Measurements from ENCODE around the gene ITCH. TPM values are rescaled to one million over a fixed set of nuclear protein-coding genes. Genes with fewer than 3 reads are reported as not detected.

ITCH gene
- total and polyA plus RNA-seq, 2 donors (not counting 3 experiments of a cell fraction or from before 2014, with no cell fraction given): 6.4 to 57.4 TPM

- no peaks in the 10 kb centered on the region for H3K27me3 ChIP-seq (ENCODE audit: control insufficient read depth in 2 of 2, insufficient read depth in 2 of 2, low read length in 2 of 2)
- POLR2A ChIA-PET: no interaction called here
- H3K27ac ChIP-seq (ENCODE audit: insufficient read depth, low read depth, low read length): no peak overlapping the region
- H3K79me2 ChIP-seq (ENCODE audit: control insufficient read depth, insufficient read depth, low read length): peaks cover 12% of the 10 kb centered on the region
- H3K4me1 ChIP-seq (ENCODE audit: control insufficient read depth, extremely low read depth, insufficient read depth, low read length): no peaks in the 10 kb centered on the region
- dilution Hi-C loops (cut with MboI; ENCODE audit: extremely low pct_ligation_motif_present, low sequenced_read_pairs): no loop called here
- H3K4me3 ChIP-seq (replicated peaks in 1 of 3; ENCODE audit: insufficient read depth in 1 of 3, low read depth in 1 of 3, low read length in 3 of 3): no peak overlapping the region
- intact Hi-C loops (cut with micrococcal nuclease): no loop called here
- TF ChIP-seq EZH2 (IDR thresholded peaks at IDR 0.05; ENCODE audit: borderline replicate concordance, low read depth, low read length, severe bottlenecking) (no peak), POLR2A (IDR thresholded peaks at IDR 0.05; ENCODE audit: low read depth, low read length) (no peak), FOS (IDR thresholded peaks at IDR 0.05; ENCODE audit: borderline replicate concordance, insufficient read depth, low read length) (no peak), JUN (IDR thresholded peaks at IDR 0.05; ENCODE audit: borderline replicate concordance, insufficient read depth, insufficient read length, low read depth) (no peak), GATA2 (IDR thresholded peaks at IDR 0.05; ENCODE audit: insufficient read depth, insufficient read length, low read depth, low read length) (no peak), MYC (IDR thresholded peaks at IDR 0.05; ENCODE audit: low read depth, low read length) (no peak), CTCF (IDR thresholded peaks at IDR 0.05; ENCODE audit: extremely low read depth in 1 of 2, insufficient read depth in 1 of 2, low read depth in 1 of 2, low read length in 2 of 2) (no peak), MAX (IDR thresholded peaks at IDR 0.05; ENCODE audit: insufficient read depth, insufficient read length) (no peak), POLR2AphosphoS5 (IDR thresholded peaks at IDR 0.05; ENCODE audit: insufficient read depth, low read depth, low read length) (no peak)
- H3K36me3 ChIP-seq (ENCODE audit: control insufficient read depth in 2 of 2, extremely low read depth in 1 of 2, insufficient read depth in 2 of 2, low read length in 2 of 2): peaks cover 13 to 19% of the 10 kb centered on the region in 2 experiments
- DNase-seq (ENCODE audit: low read depth, low spot score) (no peak), FAIRE-seq (no peak)
- no peak overlapping the region for H2AFZ ChIP-seq (ENCODE audit: low read depth, low read length)
- no peak overlapping the region for H3K4me2 ChIP-seq (ENCODE audit: insufficient read depth, low read length)
- H4K20me1 ChIP-seq (replicated peaks; ENCODE audit: control insufficient read depth, extremely low read depth, insufficient read depth, low read length): no peaks in the 10 kb centered on the region
- H3K9me1 ChIP-seq (replicated peaks; ENCODE audit: control insufficient read depth, extremely low read depth, insufficient read depth, low read length): no peaks in the 10 kb centered on the region
- no TSS peak for BruUV-seq (replicated peaks)
- H3K9me3 ChIP-seq (replicated peaks; ENCODE audit: control insufficient read depth, insufficient read depth, low read length): no peaks in the 10 kb centered on the region
- H3K9ac ChIP-seq (replicated peaks; ENCODE audit: extremely low read depth, insufficient read depth, low read length): no peak overlapping the region
- CTCF ChIA-PET: interaction anchor here (1.5 kb wide), 1 partner anchor 182 kb away, joined by 5 read pairs; no protein-coding TSS in a partner anchor
Measured at GRCh38 chr20:34495307-34495706, 132.2 kb downstream of the ITCH start.

Measured in endothelial cell of umbilical vein (primary cell).